Chondrocyte (in vitro differentiated cells): ENCODE measurements around the gene SYNGAP1. TPM values are rescaled to one million over a fixed set of nuclear protein-coding genes. Genes with fewer than 3 reads are reported as not detected.
A peak's percentile ranks its signal among the peaks of the same experiment; 100 is the strongest.
"Not testable (repeated sequence)": the region's sequence is repeated elsewhere in the genome, so short reads cannot be mapped to it uniquely, and the experiment has no call there.

Source experiments
- DNase-seq: peaks from one replicate; pipeline ENCODE4 v3.0.0; 2021; ENCODE audit warnings: mixed read lengths, low spot score
- H3K27ac Mint-ChIP-seq: one replicate; pipeline ENCODE4 v1.8.0; 2021; ENCODE audit warnings: mild to moderate bottlenecking, moderate library complexity, mixed read lengths; ENCODE audit not compliant: unreplicated experiment
- H3K27me3 Mint-ChIP-seq: 2 replicates; pipeline ENCODE4 v1.8.0; 2021; ENCODE audit warnings: low read depth, mixed read lengths
- H3K36me3 Mint-ChIP-seq: 2 replicates; pipeline ENCODE4 v1.8.0; 2021; ENCODE audit warnings: low read depth, mixed read lengths
- H3K4me1 Mint-ChIP-seq: 2 replicates; pipeline ENCODE4 v1.8.0; 2021; ENCODE audit warnings: low read depth, mild to moderate bottlenecking, mixed read lengths
- H3K4me3 Mint-ChIP-seq: one replicate; pipeline ENCODE4 v1.8.0; 2021; ENCODE audit warnings: mild to moderate bottlenecking, moderate library complexity, mixed read lengths; ENCODE audit not compliant: unreplicated experiment
- H3K9me3 Mint-ChIP-seq: 2 replicates; pipeline ENCODE4 v1.8.0; 2021; ENCODE audit warnings: low read depth, mixed read lengths
- total RNA-seq: library from RNA; stranded (reverse); gene quantifications from 3 replicates; pipeline ENCODE4 v1.2.1, GENCODE V29; 2021
- TF ChIP-seq, protein P1 (sequence below): fragments of 200-600 bp; sonication (generic); IDR thresholded peaks from 2 replicates; pipeline ENCODE4 v1.5.0; 2021; ENCODE audit warnings: antibody characterized with exemption, mild to moderate bottlenecking, moderate library complexity

The SYNGAP1 gene
- total RNA-seq, 1 donor from 2014 or later: 24.7 TPM

- Mint-ChIP-seq H3K4me1 (peaks cover 32% of the 10 kb centered on the region), H3K9me3 (no peaks in the 10 kb centered on the region)
Measured at GRCh38 chr6:33392979-33393378, 26.9 kb upstream of the SYNGAP1 start.

GRCh38 chr6:33397541-33397940, 22.3 kb upstream of the SYNGAP1 start:
- H3K36me3 Mint-ChIP-seq: no peaks in the 10 kb centered on the region
- no peak overlapping the region for H3K27ac Mint-ChIP-seq
- H3K4me1 Mint-ChIP-seq: peaks cover 21% of the 10 kb centered on the region
- no peak for DNase-seq
- TF ChIP-seq, protein P1, sequence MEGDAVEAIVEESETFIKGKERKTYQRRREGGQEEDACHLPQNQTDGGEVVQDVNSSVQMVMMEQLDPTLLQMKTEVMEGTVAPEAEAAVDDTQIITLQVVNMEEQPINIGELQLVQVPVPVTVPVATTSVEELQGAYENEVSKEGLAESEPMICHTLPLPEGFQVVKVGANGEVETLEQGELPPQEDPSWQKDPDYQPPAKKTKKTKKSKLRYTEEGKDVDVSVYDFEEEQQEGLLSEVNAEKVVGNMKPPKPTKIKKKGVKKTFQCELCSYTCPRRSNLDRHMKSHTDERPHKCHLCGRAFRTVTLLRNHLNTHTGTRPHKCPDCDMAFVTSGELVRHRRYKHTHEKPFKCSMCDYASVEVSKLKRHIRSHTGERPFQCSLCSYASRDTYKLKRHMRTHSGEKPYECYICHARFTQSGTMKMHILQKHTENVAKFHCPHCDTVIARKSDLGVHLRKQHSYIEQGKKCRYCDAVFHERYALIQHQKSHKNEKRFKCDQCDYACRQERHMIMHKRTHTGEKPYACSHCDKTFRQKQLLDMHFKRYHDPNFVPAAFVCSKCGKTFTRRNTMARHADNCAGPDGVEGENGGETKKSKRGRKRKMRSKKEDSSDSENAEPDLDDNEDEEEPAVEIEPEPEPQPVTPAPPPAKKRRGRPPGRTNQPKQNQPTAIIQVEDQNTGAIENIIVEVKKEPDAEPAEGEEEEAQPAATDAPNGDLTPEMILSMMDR: no peak
- no peak overlapping the region for H3K4me3 Mint-ChIP-seq
- H3K9me3 Mint-ChIP-seq: no peaks in the 10 kb centered on the region
- no peaks in the 10 kb centered on the region for H3K27me3 Mint-ChIP-seq

More at GRCh38 chr6:33392979-33393378, 26.9 kb upstream of the SYNGAP1 start:
- Mint-ChIP-seq H3K27ac (peak overlapping the region; percentile 70), H3K36me3 (no peaks in the 10 kb centered on the region), H3K4me3 (peak overlapping the region; percentile 77), H3K27me3 (no peaks in the 10 kb centered on the region)
- TF ChIP-seq, protein P1: no peak
- no peak for DNase-seq

DNA sequence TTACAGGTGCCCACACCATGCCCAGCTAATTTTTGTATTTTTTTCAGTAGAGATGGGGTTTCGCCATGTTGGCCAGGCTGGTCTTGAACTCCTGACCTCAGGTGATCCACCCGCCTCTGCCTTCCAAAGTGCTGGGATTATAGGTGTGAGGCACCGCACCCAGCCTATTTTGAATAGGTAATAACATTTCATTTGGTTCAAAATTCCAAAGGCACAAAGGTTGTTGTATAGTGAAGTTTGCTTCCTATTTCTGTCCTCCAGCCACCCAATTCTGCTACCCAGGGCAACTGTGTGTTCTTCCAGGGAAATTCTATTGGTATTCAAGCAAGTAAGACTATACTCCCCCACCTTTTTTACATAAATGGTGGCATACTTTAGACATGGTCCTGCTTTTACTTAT, 21.3 kb upstream of the SYNGAP1 start:
- not testable (repeated sequence) for H3K27me3 Mint-ChIP-seq, H3K9me3 Mint-ChIP-seq, DNase-seq, H3K27ac Mint-ChIP-seq, H3K4me3 Mint-ChIP-seq, H3K36me3 Mint-ChIP-seq
- peaks cover 14% of the 10 kb centered on the region for H3K4me1 Mint-ChIP-seq

- H3K4me1 Mint-ChIP-seq, H3K27ac Mint-ChIP-seq, H3K4me3 Mint-ChIP-seq, H3K9me3 Mint-ChIP-seq, H3K36me3 Mint-ChIP-seq, H3K27me3 Mint-ChIP-seq, DNase-seq: not testable (repeated sequence)
Measured at GRCh38 chr6:33399881-33400280, 20.0 kb upstream of the SYNGAP1 start.

DNA sequence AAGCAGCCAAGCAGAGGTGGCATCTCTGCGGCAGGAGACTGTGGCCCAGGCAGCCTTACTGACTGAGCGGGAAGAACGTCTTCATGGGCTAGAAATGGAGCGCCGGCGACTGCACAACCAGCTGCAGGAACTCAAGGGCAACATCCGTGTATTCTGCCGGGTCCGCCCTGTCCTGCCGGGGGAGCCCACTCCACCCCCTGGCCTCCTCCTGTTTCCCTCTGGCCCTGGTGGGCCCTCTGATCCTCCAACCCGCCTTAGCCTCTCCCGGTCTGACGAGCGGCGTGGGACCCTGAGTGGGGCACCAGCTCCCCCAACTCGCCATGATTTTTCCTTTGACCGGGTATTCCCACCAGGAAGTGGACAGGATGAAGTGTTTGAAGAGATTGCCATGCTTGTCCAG, 15.0 kb upstream of the SYNGAP1 start:
- Mint-ChIP-seq H3K4me3 (no peak overlapping the region), H3K9me3 (no peaks in the 10 kb centered on the region), H3K27me3 (no peaks in the 10 kb centered on the region), H3K36me3 (peaks cover 6% of the 10 kb centered on the region), H3K4me1 (peaks cover 2% of the 10 kb centered on the region), H3K27ac (no peak overlapping the region)
- no peak for DNase-seq
- TF ChIP-seq, protein P1: no peak

DNA sequence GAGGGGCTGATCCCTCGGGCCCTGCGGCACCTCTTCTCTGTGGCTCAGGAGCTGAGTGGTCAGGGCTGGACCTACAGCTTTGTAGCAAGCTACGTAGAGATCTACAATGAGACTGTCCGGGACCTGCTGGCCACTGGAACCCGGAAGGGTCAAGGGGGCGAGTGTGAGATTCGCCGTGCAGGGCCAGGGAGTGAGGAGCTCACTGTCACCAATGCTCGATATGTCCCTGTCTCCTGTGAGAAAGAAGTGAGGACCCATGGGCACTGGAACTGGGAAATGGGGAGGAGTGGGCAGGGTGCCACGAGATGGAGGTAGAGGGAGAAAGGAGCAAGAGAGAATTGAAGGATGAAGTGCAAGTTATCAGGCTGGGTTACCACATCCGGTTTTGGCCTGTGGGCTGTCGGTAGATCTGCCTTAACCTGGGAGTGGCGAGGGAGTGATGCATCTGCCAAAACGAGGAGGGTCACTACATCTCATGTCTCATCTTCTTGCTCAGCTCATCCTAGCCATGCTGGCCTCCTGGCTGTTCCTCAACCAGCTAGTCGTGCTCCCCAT, 14.4 kb upstream of the SYNGAP1 start:
- H3K27me3 Mint-ChIP-seq: no peaks in the 10 kb centered on the region
- TF ChIP-seq, protein P1: no peak
- no peak overlapping the region for H3K4me3 Mint-ChIP-seq
- DNase-seq: no peak
- H3K9me3 Mint-ChIP-seq: no peaks in the 10 kb centered on the region
- H3K36me3 Mint-ChIP-seq: peaks cover 6% of the 10 kb centered on the region
- H3K27ac Mint-ChIP-seq: no peak overlapping the region
- peaks cover 4% of the 10 kb centered on the region for H3K4me1 Mint-ChIP-seq
